ENCODE measurements around the gene MRPS15.
A peak's percentile ranks its signal among the peaks of the same experiment; 100 is the strongest.

The MRPS15 gene

DNA sequence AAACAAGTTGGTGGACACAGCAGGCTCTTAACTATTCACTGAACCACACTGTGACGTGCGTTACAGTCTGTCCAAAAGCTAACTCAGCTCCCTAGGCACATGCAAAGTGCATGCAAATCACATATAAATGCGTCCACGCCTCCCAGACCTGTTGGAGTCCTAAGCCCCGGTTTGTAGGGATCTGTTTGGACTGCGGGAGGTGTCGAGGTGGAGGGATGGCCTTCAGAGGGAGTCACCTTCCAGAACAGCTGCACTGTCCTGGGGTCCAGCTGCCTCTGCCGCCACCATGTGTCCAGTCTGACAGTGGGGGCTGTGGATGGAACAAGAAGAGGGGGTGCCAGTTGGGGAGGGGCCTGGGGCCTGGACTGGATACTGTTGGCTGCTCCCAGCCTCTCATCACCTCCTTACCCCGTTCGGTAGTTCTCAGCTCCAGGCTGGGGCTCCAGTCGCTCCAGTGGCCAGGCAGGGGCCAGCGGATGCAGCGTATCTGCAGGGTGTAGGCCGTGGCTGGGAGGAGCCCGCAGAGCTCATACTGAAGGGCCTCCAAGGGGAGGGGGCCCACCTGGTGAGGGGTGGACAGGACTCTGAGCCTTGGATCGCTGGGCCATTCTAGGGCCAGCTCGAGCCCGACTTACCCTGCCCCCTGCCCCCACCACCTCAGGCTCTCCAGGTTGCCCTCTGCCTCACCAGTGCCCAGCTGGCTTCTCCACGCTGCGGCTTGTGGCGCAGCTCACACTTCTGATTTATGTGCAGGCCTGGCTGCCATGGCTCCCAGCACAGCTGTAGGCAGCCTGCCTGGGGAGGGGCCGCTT is 7.9 kb upstream of the MRPS15 start:
- Histone ChIP-seq H3K27me3 (ENCODE audit: control insufficient read depth in 3 of 3, insufficient read depth in 3 of 3, low read depth in 1 of 3, low read length in 3 of 3) (no peaks in the 10 kb centered on the region), H3K27ac (replicated peaks; ENCODE audit: low read length) (no peak overlapping the region), H3K9me3 (replicated peaks in 1 of 2; ENCODE audit: control insufficient read depth in 2 of 2, insufficient read depth in 1 of 2, low read depth in 1 of 2, low read length in 2 of 2) (no peaks in the 10 kb centered on the region), H2BK12ac (ENCODE audit: low read length) (peak overlapping the region; percentile 92), H2BK15ac (ENCODE audit: low read length) (peak overlapping the region; percentile 51), H3K23ac (ENCODE audit: low read depth, low read length, poor library complexity) (peak overlapping the region; percentile 34), H3K18ac (ENCODE audit: low read length) (peak overlapping the region; percentile 68), H4K91ac (ENCODE audit: low read depth, low read length, poor library complexity) (peak overlapping the region; percentile 87), H2AFZ (ENCODE audit: low read length) (peak overlapping the region; percentile 76), H2BK120ac (ENCODE audit: low read depth, low read length) (peak overlapping the region; percentile 35), H3K4me2 (ENCODE audit: insufficient read depth, low read length, poor library complexity, severe bottlenecking) (no peak overlapping the region), H3K4me1 (ENCODE audit: control insufficient read depth in 2 of 2, insufficient read depth in 1 of 2, low read depth in 1 of 2, low read length in 2 of 2) (peaks cover 5 to 11% of the 10 kb centered on the region in 2 donors), H3K4ac (ENCODE audit: low read length) (no peak overlapping the region), H3K36me3 (replicated peaks in 1 of 2; ENCODE audit: control insufficient read depth in 2 of 2, insufficient read depth in 2 of 2, low read length in 2 of 2) (no peaks in the 10 kb centered on the region), H2AK5ac (ENCODE audit: low read depth, low read length) (peak overlapping the region; percentile 71), H2BK5ac (ENCODE audit: low read length) (no peak overlapping the region), H3K4me3 (ENCODE audit: low read length in 2 of 2) (no peak overlapping the region), H4K8ac (ENCODE audit: low read depth, low read length) (no peak overlapping the region), H3K79me1 (ENCODE audit: low read depth, low read length) (no peaks in the 10 kb centered on the region), H3K9ac (ENCODE audit: low read depth, low read length, poor library complexity) (peak overlapping the region; percentile 26), H3K14ac (ENCODE audit: low read length) (peak overlapping the region; percentile 66)
- DNase-seq (ENCODE audit: low spot score): no peak
- WGBS, 2 donors (ENCODE audit: extremely low coverage in 2 of 2, insufficient read length in 2 of 2, insufficient replicate concordance in 1 of 2): no CpG with 5 or more reads among the region's 22 CpGs

DNA sequence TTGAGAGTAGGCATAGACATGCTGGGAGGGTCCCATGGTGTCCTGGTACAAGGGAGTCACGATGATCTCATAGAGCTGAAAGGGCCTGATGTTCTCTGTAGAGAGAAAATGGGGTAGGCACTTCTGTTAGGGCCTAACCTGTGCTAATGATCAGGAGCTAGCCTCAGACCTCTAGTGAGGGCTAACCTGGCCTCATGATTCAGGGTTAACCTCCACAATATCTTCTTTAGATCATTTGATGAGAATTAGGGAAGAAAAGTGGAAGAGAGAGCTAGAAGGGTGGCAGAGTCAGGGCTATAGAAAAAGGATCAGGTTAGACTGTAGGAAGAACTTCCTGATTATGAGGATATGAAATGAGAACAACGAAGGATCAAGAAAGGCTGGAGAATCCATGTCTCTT is 5.0 kb upstream of the MRPS15 start:
- Histone ChIP-seq H3K79me1 (ENCODE audit: low read depth, low read length) (no peaks in the 10 kb centered on the region), H3K9me3 (replicated peaks in 1 of 2; ENCODE audit: control insufficient read depth in 2 of 2, insufficient read depth in 1 of 2, low read depth in 1 of 2, low read length in 2 of 2) (no peaks in the 10 kb centered on the region), H3K4ac (ENCODE audit: low read length) (no peak overlapping the region), H2BK5ac (ENCODE audit: low read length) (no peak overlapping the region), H3K9ac (ENCODE audit: low read depth, low read length, poor library complexity) (no peak overlapping the region), H4K8ac (ENCODE audit: low read depth, low read length) (no peak overlapping the region), H2BK15ac (ENCODE audit: low read length) (no peak overlapping the region), H2AK5ac (ENCODE audit: low read depth, low read length) (no peak overlapping the region), H3K4me2 (ENCODE audit: insufficient read depth, low read length, poor library complexity, severe bottlenecking) (no peak overlapping the region), H2BK12ac (ENCODE audit: low read length) (no peak overlapping the region), H3K23ac (ENCODE audit: low read depth, low read length, poor library complexity) (no peak overlapping the region), H3K18ac (ENCODE audit: low read length) (no peak overlapping the region), H2AFZ (ENCODE audit: low read length) (no peak overlapping the region), H3K27ac (replicated peaks; ENCODE audit: low read length) (no peak overlapping the region), H3K14ac (ENCODE audit: low read length) (no peak overlapping the region), H3K27me3 (ENCODE audit: control insufficient read depth in 3 of 3, insufficient read depth in 3 of 3, low read depth in 1 of 3, low read length in 3 of 3) (no peaks in the 10 kb centered on the region), H4K91ac (ENCODE audit: low read depth, low read length, poor library complexity) (no peak overlapping the region), H3K4me1 (ENCODE audit: control insufficient read depth in 2 of 2, insufficient read depth in 1 of 2, low read depth in 1 of 2, low read length in 2 of 2) (peaks cover 8 to 11% of the 10 kb centered on the region in 2 donors), H2BK120ac (ENCODE audit: low read depth, low read length) (no peak overlapping the region), H3K4me3 (ENCODE audit: low read length in 2 of 2) (no peak overlapping the region), H3K36me3 (replicated peaks in 1 of 2; ENCODE audit: control insufficient read depth in 2 of 2, insufficient read depth in 2 of 2, low read length in 2 of 2) (no peaks in the 10 kb centered on the region)
- no CpG with 5 or more reads among the region's 2 CpGs for WGBS, 2 donors (ENCODE audit: extremely low coverage in 2 of 2, insufficient read length in 2 of 2, insufficient replicate concordance in 1 of 2)
- no peak for DNase-seq (ENCODE audit: low spot score)

DNA sequence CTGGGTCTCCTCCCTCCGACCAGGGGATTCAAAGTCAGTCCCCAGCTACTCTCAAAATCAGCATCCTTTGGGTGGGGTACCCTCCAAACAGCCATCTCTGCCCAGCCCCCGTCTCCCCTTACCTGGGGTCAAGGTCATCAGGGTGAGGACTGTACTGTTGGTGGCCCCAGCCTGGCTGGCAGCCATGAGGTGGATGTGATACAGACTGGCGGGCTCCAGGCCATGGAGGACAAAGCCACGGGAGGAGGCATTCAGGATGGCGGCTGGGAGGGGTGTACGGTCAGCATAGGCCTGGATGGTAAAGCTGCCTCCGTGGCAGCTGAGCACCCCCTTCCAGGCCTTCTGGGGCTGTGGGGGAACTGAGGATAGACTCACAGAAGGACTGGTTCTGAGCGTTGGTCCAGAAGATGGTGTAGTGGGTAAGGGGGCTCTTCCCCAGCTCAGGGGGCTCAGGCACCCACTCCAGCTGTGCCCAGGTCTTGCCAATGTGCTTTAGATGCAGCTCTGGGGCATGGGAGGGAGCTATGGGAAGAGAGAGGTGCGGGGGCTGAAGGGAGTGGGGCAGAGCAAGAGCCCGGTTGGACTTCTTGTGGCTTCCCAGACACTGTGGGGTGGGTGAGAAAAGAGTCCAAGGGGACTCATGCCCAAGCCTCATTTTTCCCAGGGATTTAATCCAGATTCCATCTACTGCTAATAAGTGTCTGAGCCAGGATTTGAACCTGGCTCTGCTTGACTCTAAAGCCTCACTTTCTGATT is 3.7 kb upstream of the MRPS15 start:
- Histone ChIP-seq H2AFZ (ENCODE audit: low read length) (no peak overlapping the region), H3K4me3 (ENCODE audit: low read length in 2 of 2) (no peak overlapping the region), H3K4me2 (ENCODE audit: insufficient read depth, low read length, poor library complexity, severe bottlenecking) (no peak overlapping the region), H4K8ac (ENCODE audit: low read depth, low read length) (no peak overlapping the region), H2BK15ac (ENCODE audit: low read length) (peak overlapping the region; percentile 23), H2BK12ac (ENCODE audit: low read length) (peak overlapping the region; percentile 76), H3K36me3 (replicated peaks in 1 of 2; ENCODE audit: control insufficient read depth in 2 of 2, insufficient read depth in 2 of 2, low read length in 2 of 2) (no peaks in the 10 kb centered on the region), H3K9ac (ENCODE audit: low read depth, low read length, poor library complexity) (no peak overlapping the region), H3K4ac (ENCODE audit: low read length) (no peak overlapping the region), H2AK5ac (ENCODE audit: low read depth, low read length) (peak overlapping the region; percentile 20), H3K23ac (ENCODE audit: low read depth, low read length, poor library complexity) (no peak overlapping the region), H3K9me3 (replicated peaks in 1 of 2; ENCODE audit: control insufficient read depth in 2 of 2, insufficient read depth in 1 of 2, low read depth in 1 of 2, low read length in 2 of 2) (no peaks in the 10 kb centered on the region), H3K4me1 (ENCODE audit: control insufficient read depth in 2 of 2, insufficient read depth in 1 of 2, low read depth in 1 of 2, low read length in 2 of 2) (peaks cover 8 to 13% of the 10 kb centered on the region in 2 donors), H3K27me3 (ENCODE audit: control insufficient read depth in 3 of 3, insufficient read depth in 3 of 3, low read depth in 1 of 3, low read length in 3 of 3) (no peaks in the 10 kb centered on the region), H3K27ac (replicated peaks; ENCODE audit: low read length) (no peak overlapping the region), H4K91ac (ENCODE audit: low read depth, low read length, poor library complexity) (no peak overlapping the region), H3K79me1 (ENCODE audit: low read depth, low read length) (no peaks in the 10 kb centered on the region), H3K18ac (ENCODE audit: low read length) (peak overlapping the region; percentile 61), H2BK5ac (ENCODE audit: low read length) (peak overlapping the region; percentile 8), H2BK120ac (ENCODE audit: low read depth, low read length) (no peak overlapping the region), H3K14ac (ENCODE audit: low read length) (no peak overlapping the region)
- WGBS, 2 donors (ENCODE audit: extremely low coverage in 2 of 2, insufficient read length in 2 of 2, insufficient replicate concordance in 1 of 2): no CpG with 5 or more reads among the region's 10 CpGs
- DNase-seq (ENCODE audit: low spot score): no peak

DNA sequence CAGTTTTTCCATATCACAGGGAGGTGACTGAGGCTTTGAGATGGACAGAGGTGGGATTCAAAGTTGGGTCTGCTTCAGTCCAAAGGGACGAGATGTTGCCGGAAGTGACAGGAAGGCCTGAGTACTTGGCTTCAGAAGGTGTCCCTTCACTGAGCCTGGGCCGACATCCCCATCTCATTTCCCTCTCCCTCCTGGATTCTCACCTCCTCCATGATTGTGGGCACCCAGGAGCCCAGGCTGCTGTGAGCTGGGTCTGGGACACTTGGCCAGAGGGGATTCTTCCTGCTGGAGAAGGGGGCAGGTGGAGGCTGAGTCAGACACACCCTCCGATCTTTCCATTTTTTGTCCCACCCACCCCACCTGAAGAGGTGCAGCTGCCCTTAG is 2.8 kb upstream of the MRPS15 start:
- no peak overlapping the region for H3K4me3 ChIP-seq (ENCODE audit: low read length in 2 of 2)
- no peak overlapping the region for H2AFZ ChIP-seq (ENCODE audit: low read length)
- no peak overlapping the region for H3K23ac ChIP-seq (ENCODE audit: low read depth, low read length, poor library complexity)
- peak overlapping the region; percentile 23 for H2BK15ac ChIP-seq (ENCODE audit: low read length)
- DNase-seq (ENCODE audit: low spot score): no peak
- H2AK5ac ChIP-seq (ENCODE audit: low read depth, low read length): peak overlapping the region; percentile 20
- no peaks in the 10 kb centered on the region for H3K27me3 ChIP-seq (ENCODE audit: control insufficient read depth in 3 of 3, insufficient read depth in 3 of 3, low read depth in 1 of 3, low read length in 3 of 3)
- H3K4me2 ChIP-seq (ENCODE audit: insufficient read depth, low read length, poor library complexity, severe bottlenecking): no peak overlapping the region
- H3K79me1 ChIP-seq (ENCODE audit: low read depth, low read length): peaks cover 4% of the 10 kb centered on the region
- no CpG with 5 or more reads among the region's 4 CpGs for WGBS, 2 donors (ENCODE audit: extremely low coverage in 2 of 2, insufficient read length in 2 of 2, insufficient replicate concordance in 1 of 2)
- H3K9ac ChIP-seq (ENCODE audit: low read depth, low read length, poor library complexity): no peak overlapping the region
- H2BK120ac ChIP-seq (ENCODE audit: low read depth, low read length): no peak overlapping the region
- peaks cover 5% of the 10 kb centered on the region in 2 donors for H3K36me3 ChIP-seq (replicated peaks in 1 of 2; ENCODE audit: control insufficient read depth in 2 of 2, insufficient read depth in 2 of 2, low read length in 2 of 2)
- peak overlapping the region; percentile 75 for H2BK12ac ChIP-seq (ENCODE audit: low read length)
- H4K8ac ChIP-seq (ENCODE audit: low read depth, low read length): no peak overlapping the region
- peak overlapping the region; percentile 38 for H4K91ac ChIP-seq (ENCODE audit: low read depth, low read length, poor library complexity)
- H2BK5ac ChIP-seq (ENCODE audit: low read length): peak overlapping the region; percentile 8
- no peak overlapping the region for H3K4ac ChIP-seq (ENCODE audit: low read length)
- no peak overlapping the region for H3K14ac ChIP-seq (ENCODE audit: low read length)
- H3K9me3 ChIP-seq (replicated peaks in 1 of 2; ENCODE audit: control insufficient read depth in 2 of 2, insufficient read depth in 1 of 2, low read depth in 1 of 2, low read length in 2 of 2): no peaks in the 10 kb centered on the region
- H3K27ac ChIP-seq (replicated peaks; ENCODE audit: low read length): no peak overlapping the region
- peaks cover 8 to 12% of the 10 kb centered on the region in 2 donors for H3K4me1 ChIP-seq (ENCODE audit: control insufficient read depth in 2 of 2, insufficient read depth in 1 of 2, low read depth in 1 of 2, low read length in 2 of 2)
- H3K18ac ChIP-seq (ENCODE audit: low read length): no peak overlapping the region

Measured in neuronal stem cell (in vitro differentiated cells).